ENCODE data around the gene ERVFRD-1.
"Not testable (repeated sequence)": the region's sequence is repeated elsewhere in the genome, so short reads cannot be mapped to it uniquely, and the experiment has no call there.

DNA sequence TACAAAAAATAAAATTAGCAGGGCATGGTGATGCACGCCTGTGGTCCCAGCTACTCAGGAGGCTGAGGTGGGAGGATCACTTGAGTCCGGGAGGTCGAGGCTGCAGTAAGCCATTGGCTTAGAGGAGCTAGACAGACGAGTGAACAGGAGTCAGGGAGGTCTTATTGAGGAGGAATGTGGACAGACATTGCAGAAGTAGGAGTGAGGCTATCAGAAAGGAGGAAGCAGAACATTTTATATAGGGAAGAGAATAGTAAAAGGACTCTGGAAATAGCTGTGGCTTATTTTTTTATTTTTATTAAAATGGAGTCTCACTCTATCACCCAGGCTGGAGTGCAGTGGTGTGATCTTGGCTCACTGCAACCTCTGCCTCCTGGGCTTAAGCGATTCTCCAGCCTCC lies 20.4 kb downstream of the ERVFRD-1 start:
- not testable (repeated sequence) for TF ChIP-seq EZH2 (IDR thresholded peaks at IDR 0.05; ENCODE audit: borderline replicate concordance, insufficient read depth, low read length, poor library complexity, severe bottlenecking); CTCF (IDR thresholded peaks at IDR 0.05; ENCODE audit: poor library complexity, severe bottlenecking); POLR2AphosphoS5 (IDR thresholded peaks at IDR 0.05)
